PFSK-1 (cell line): Measurements from ENCODE around the gene AATK.

Experiments
- POLR2AphosphoS5 ChIP-seq: IDR thresholded peaks from 2 replicates; pipeline ENCODE4 v1.6.1; 2012; ENCODE audit warnings: low read depth, mild to moderate bottlenecking, control low read depth, low read length, moderate library complexity
- SIN3A ChIP-seq: IDR thresholded peaks from 2 replicates; pipeline ENCODE4 v1.6.1; 2012; ENCODE audit warnings: mild to moderate bottlenecking, low read length, moderate library complexity, borderline replicate concordance; ENCODE audit not compliant: insufficient read depth
- TAF1 ChIP-seq: IDR thresholded peaks from 2 replicates; pipeline ENCODE4 v1.6.1; 2012; ENCODE audit warnings: low read length, control low read depth, borderline replicate concordance; ENCODE audit not compliant: insufficient read depth
- TF ChIP-seq, protein P1 (sequence below), 2 experiments: IDR thresholded peaks; 2 replicates each; pipeline versions ENCODE4 v1.6.1 to v1.8.0; 2011 to 2012; ENCODE audit warnings: low read depth in 2 of 2, low read length in 2 of 2, control low read depth in 1 of 2, inconsistent platforms in 1 of 2, mild to moderate bottlenecking in 1 of 2, moderate library complexity in 1 of 2; ENCODE audit not compliant: insufficient read depth in 1 of 2

DNA sequence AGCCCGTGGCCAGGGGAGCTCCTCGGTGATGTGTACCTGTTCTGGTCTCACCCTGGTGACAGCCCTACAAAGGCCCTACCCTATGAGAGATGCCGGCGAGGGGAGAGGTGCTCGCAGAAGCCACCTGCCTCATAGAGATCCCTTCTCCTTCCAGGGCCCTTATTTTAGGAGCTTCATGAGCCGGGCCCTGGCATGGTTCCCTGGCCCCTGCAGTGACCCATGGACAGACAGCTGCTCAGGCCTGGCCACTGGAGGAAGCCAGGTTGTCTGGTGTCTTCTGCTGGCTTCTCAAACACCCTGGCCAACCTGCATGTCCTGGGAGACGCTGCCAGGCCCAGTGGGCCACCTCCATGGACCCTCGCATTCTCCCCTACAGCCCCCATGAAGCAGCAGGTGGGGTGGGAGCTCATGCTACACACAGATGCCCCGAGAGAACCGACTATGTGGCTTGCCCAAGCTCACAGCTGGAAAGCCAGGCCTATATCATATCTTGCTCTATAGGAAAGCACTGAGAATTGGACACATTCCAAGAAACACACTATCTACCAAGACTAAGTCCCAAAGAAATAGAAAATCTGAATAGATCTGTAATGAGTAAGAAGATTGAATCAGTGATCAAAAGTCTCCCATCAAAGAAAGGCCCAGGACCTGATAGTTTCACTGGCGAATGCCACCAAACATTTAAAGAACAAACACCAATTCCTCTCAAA lies 7.2 kb upstream of the AATK start:
- TF ChIP-seq POLR2AphosphoS5 (no peak), TAF1 (no peak), SIN3A (no peak)
- TF ChIP-seq, protein P1, sequence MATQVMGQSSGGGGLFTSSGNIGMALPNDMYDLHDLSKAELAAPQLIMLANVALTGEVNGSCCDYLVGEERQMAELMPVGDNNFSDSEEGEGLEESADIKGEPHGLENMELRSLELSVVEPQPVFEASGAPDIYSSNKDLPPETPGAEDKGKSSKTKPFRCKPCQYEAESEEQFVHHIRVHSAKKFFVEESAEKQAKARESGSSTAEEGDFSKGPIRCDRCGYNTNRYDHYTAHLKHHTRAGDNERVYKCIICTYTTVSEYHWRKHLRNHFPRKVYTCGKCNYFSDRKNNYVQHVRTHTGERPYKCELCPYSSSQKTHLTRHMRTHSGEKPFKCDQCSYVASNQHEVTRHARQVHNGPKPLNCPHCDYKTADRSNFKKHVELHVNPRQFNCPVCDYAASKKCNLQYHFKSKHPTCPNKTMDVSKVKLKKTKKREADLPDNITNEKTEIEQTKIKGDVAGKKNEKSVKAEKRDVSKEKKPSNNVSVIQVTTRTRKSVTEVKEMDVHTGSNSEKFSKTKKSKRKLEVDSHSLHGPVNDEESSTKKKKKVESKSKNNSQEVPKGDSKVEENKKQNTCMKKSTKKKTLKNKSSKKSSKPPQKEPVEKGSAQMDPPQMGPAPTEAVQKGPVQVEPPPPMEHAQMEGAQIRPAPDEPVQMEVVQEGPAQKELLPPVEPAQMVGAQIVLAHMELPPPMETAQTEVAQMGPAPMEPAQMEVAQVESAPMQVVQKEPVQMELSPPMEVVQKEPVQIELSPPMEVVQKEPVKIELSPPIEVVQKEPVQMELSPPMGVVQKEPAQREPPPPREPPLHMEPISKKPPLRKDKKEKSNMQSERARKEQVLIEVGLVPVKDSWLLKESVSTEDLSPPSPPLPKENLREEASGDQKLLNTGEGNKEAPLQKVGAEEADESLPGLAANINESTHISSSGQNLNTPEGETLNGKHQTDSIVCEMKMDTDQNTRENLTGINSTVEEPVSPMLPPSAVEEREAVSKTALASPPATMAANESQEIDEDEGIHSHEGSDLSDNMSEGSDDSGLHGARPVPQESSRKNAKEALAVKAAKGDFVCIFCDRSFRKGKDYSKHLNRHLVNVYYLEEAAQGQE (IDR thresholded peaks at IDR 0.05; ENCODE audit: insufficient read depth in 1 of 2, low read depth in 2 of 2, low read length in 2 of 2) = no peak
